Lower lobe of right lung (tissue), 2 donors: ENCODE data around the gene SLC13A2. TPM values are rescaled to one million over a fixed set of nuclear protein-coding genes. Genes with fewer than 3 reads are reported as not detected.

ENCODE experiments used
- ATAC-seq, 2 donors: fragments of 200-7000 bp; cut with Tn5 transposase; one replicate each; pipeline ENCODE4 v1.9.1; 2020 to 2022; ENCODE audit warnings: mild to moderate bottlenecking in 2 of 2, moderate library complexity in 2 of 2
- DNase-seq: peaks from one replicate; pipeline ENCODE4 v3.0.0-alpha.2; 2020
- H3K27ac ChIP-seq: fragments of 200-600 bp; one replicate; pipeline ENCODE4 v1.8.0; 2022
- H3K27me3 ChIP-seq: fragments of 200-600 bp; one replicate; pipeline ENCODE4 v1.8.0; 2022; ENCODE audit warnings: low read depth
- H3K36me3 ChIP-seq: fragments of 200-600 bp; one replicate; pipeline ENCODE4 v1.8.0; 2022; ENCODE audit warnings: mild to moderate bottlenecking
- H3K4me1 ChIP-seq: fragments of 200-600 bp; one replicate; pipeline ENCODE4 v1.8.0; 2022
- H3K4me3 ChIP-seq: fragments of 200-600 bp; one replicate; pipeline ENCODE4 v1.8.0; 2022; ENCODE audit warnings: mild to moderate bottlenecking
- H3K9me3 ChIP-seq: fragments of 200-600 bp; one replicate; pipeline ENCODE4 v1.8.0; 2022
- intact Hi-C: fragments of 100-400 bp; cut with DNase I; formaldehyde crosslinking; loops from one replicate; pipeline ENCODE4 v1.11.0; 2022
- total RNA-seq: library from RNA; stranded (reverse); fragmentation: NEBNext Ultra II Directional; extraction: Animal tissue kit (Norgen Biotek cat#: 25700); gene quantifications from one replicate; pipeline ENCODE4 v1.2.1, GENCODE V29; 2021
- TF ChIP-seq, protein P1 (sequence below): fragments of 200-600 bp; IDR thresholded peaks from one replicate; pipeline ENCODE4 v1.8.0; 2022; ENCODE audit warnings: antibody characterized with exemption, mild to moderate bottlenecking
- donor health status: DM: no; HTN: yes; CAD: no; lungs with severe emphysema.

The SLC13A2 gene
- total RNA-seq, 1 donor from 2014 or later: not detected

DNA sequence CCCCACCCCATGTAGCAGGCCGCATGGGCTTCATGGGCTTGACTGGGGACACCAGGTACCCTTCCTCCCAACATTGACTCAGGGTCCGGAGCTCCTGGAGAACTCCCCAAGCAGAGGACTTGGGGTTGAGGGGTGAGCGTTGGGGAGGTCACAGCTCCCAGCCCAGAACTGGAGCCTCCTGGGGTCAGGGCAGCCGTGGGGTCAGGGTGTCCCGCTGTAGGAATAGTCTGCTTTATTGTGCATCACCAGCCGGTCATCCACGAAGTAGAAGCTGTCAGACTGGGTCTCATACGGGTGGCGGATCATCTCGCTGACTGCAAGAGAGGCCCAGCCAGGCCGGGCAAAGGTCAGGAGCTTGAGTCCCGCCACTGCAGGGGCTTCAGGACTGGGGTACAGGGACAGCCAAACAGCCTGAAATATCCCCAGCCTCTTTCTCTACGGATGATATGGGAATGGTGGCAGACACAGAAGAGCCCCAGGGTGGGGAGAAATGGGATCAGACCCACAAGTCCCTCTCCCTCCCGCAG is 73.7 kb downstream of the SLC13A2 start:
- Histone ChIP-seq H3K27ac (peak overlapping the region; percentile 21), H3K4me1 (peaks cover 36% of the 10 kb centered on the region), H3K9me3 (no peaks in the 10 kb centered on the region), H3K4me3 (no peak overlapping the region), H3K36me3 (peaks cover 12% of the 10 kb centered on the region), H3K27me3 (no peaks in the 10 kb centered on the region)
- intact Hi-C loops: loop anchor here (10.0 kb wide), 1 partner anchor 52 kb away; no protein-coding TSS in a partner anchor
- TF ChIP-seq, protein P1, sequence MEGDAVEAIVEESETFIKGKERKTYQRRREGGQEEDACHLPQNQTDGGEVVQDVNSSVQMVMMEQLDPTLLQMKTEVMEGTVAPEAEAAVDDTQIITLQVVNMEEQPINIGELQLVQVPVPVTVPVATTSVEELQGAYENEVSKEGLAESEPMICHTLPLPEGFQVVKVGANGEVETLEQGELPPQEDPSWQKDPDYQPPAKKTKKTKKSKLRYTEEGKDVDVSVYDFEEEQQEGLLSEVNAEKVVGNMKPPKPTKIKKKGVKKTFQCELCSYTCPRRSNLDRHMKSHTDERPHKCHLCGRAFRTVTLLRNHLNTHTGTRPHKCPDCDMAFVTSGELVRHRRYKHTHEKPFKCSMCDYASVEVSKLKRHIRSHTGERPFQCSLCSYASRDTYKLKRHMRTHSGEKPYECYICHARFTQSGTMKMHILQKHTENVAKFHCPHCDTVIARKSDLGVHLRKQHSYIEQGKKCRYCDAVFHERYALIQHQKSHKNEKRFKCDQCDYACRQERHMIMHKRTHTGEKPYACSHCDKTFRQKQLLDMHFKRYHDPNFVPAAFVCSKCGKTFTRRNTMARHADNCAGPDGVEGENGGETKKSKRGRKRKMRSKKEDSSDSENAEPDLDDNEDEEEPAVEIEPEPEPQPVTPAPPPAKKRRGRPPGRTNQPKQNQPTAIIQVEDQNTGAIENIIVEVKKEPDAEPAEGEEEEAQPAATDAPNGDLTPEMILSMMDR: no peak
- DNase-seq (no peak), ATAC-seq (no peak)

Other genes with a start within 250 kb of the SLC13A2 start
- 51.5 TPM for gene TMEM97, start 154.4 kb upstream of the SLC13A2 start, total RNA-seq
- gene IFT20, start 138.2 kb upstream of the SLC13A2 start, total RNA-seq: 33.2 TPM
- 56.1 TPM for gene TNFAIP1, start 137.9 kb upstream of the SLC13A2 start, total RNA-seq
- 54.7 TPM for gene POLDIP2, start 116.1 kb upstream of the SLC13A2 start, total RNA-seq
- gene SEBOX, start 108.4 kb upstream of the SLC13A2 start, total RNA-seq: not detected
- 1.3 TPM for gene VTN, start 103.3 kb upstream of the SLC13A2 start, total RNA-seq
- gene SARM1, start 102.0 kb upstream of the SLC13A2 start, total RNA-seq: 14.1 TPM
- gene SLC46A1, start 67.4 kb upstream of the SLC13A2 start, total RNA-seq: 23.3 TPM
- gene FOXN1, start 32.7 kb downstream of the SLC13A2 start, total RNA-seq: 0.15 TPM
- 27.0 TPM for gene UNC119, start 79.0 kb downstream of the SLC13A2 start, total RNA-seq
- 45.3 TPM for gene PIGS, start 97.9 kb downstream of the SLC13A2 start, total RNA-seq
- gene ALDOC, start 103.3 kb downstream of the SLC13A2 start, total RNA-seq: 11.6 TPM
- gene SPAG5, start 125.4 kb downstream of the SLC13A2 start, total RNA-seq: 4.9 TPM
- gene RSKR, start 140.5 kb downstream of the SLC13A2 start, total RNA-seq: 14.1 TPM
- gene BLTP2, start 171.5 kb downstream of the SLC13A2 start, total RNA-seq: 138 TPM
- gene SDF2, start 188.3 kb downstream of the SLC13A2 start, total RNA-seq: 48.8 TPM
- gene SUPT6H, start 188.6 kb downstream of the SLC13A2 start, total RNA-seq: 60.3 TPM
- 4.4 TPM for gene PROCA1, start 238.2 kb downstream of the SLC13A2 start, total RNA-seq
- gene RAB34, start 244.2 kb downstream of the SLC13A2 start, total RNA-seq: 62.3 TPM
- 1,156 TPM for gene RPL23A, start 246.3 kb downstream of the SLC13A2 start, total RNA-seq